Keratinocyte (primary cell): ENCODE data around the gene PRKCE. TPM values are rescaled to one million over a fixed set of nuclear protein-coding genes. Genes with fewer than 3 reads are reported as not detected.

Experiments used
- DNase-seq: peaks from one replicate; pipeline ENCODE4 v3.0.0-alpha.2; 2011; ENCODE audit warnings: low read depth, missing footprints, low spot score
- FAIRE-seq: peaks from 2 replicates; lab custom pipeline; 2011; peaks lifted over from hg19 to GRCh38; lab: Jason Lieb, UNC
- H2AFZ ChIP-seq: 2 replicates; pipeline ENCODE4 v1.6.0; 2012; ENCODE audit warnings: low read length, control low read depth, inconsistent platforms; ENCODE audit not compliant: control insufficient read depth
- H3K27ac ChIP-seq: 2 replicates; pipeline ENCODE4 v1.5.1; 2011; ENCODE audit warnings: low read length; ENCODE audit not compliant: control insufficient read depth, insufficient read depth
- H3K27me3 ChIP-seq: 3 replicates; pipeline ENCODE4 v1.6.0; 2011; ENCODE audit warnings: low read length; ENCODE audit not compliant: control insufficient read depth, insufficient read depth; ENCODE audit errors: extremely low read depth
- H3K36me3 ChIP-seq, 2 experiments: 2 replicates in 1 of 2; 3 replicates in 1 of 2; pipeline ENCODE4 v1.5.1; 2011; ENCODE audit warnings: low read length in 2 of 2, mild to moderate bottlenecking in 1 of 2; ENCODE audit not compliant: control insufficient read depth in 2 of 2, insufficient read depth in 2 of 2; ENCODE audit errors: extremely low read depth in 1 of 2
- H3K4me1 ChIP-seq: 3 replicates; pipeline ENCODE4 v1.5.1; 2011; ENCODE audit warnings: low read length; ENCODE audit not compliant: control insufficient read depth, insufficient read depth; ENCODE audit errors: extremely low read depth
- H3K4me2 ChIP-seq: 3 replicates; pipeline ENCODE4 v1.6.0; 2011; ENCODE audit warnings: low read depth, low read length; ENCODE audit not compliant: control insufficient read depth, insufficient read depth; ENCODE audit errors: extremely low read depth
- H3K4me3 ChIP-seq, 3 experiments: fragments of 200-600 bp in 1 of 3; sonication (generic) in 1 of 3; 2 replicates in 2 of 3; 3 replicates in 1 of 3; pipeline ENCODE4 v1.5.1; 2011 to 2016; ENCODE audit warnings: low read length in 3 of 3, mild to moderate bottlenecking in 3 of 3, control low read depth in 2 of 3, inconsistent platforms in 1 of 3, low read depth in 1 of 3, mixed read lengths in 1 of 3, mixed run types in 1 of 3, moderate library complexity in 1 of 3; ENCODE audit not compliant: control insufficient read depth in 2 of 3, insufficient read depth in 2 of 3; ENCODE audit errors: extremely low read depth in 1 of 3
- H3K79me2 ChIP-seq: 2 replicates; pipeline ENCODE4 v1.6.0; 2012; ENCODE audit warnings: low read length; ENCODE audit not compliant: control insufficient read depth, insufficient read depth
- H3K9ac ChIP-seq: 3 replicates; pipeline ENCODE4 v1.6.0; 2011; ENCODE audit warnings: low read length; ENCODE audit not compliant: control insufficient read depth, insufficient read depth; ENCODE audit errors: extremely low read depth
- H3K9me1 ChIP-seq: 3 replicates; pipeline ENCODE4 v1.6.0; 2011; ENCODE audit warnings: low read length; ENCODE audit not compliant: control insufficient read depth, insufficient read depth; ENCODE audit errors: extremely low read depth
- H3K9me3 ChIP-seq: 2 replicates; pipeline ENCODE4 v1.5.1; 2012; ENCODE audit warnings: low read depth, low read length; ENCODE audit not compliant: control insufficient read depth
- H4K20me1 ChIP-seq: 3 replicates; pipeline ENCODE4 v1.6.0; 2011; ENCODE audit warnings: low read length; ENCODE audit not compliant: control insufficient read depth, insufficient read depth; ENCODE audit errors: extremely low read depth
- EZH2 ChIP-seq: IDR thresholded peaks from one replicate; pipeline ENCODE4 v1.6.1; 2012; ENCODE audit warnings: inconsistent platforms, mild to moderate bottlenecking, low read length, moderate library complexity
- dilution Hi-C: fragments of 300-500 bp; cut with MboI; formaldehyde crosslinking; loops from one replicate; pipeline ENCODE4 v1.7.0; 2020; ENCODE audit warnings: low sequenced_read_pairs; ENCODE audit not compliant: extremely low pct_ligation_motif_present
- polyA plus RNA-seq, 5 experiments: library from polyadenylated mRNA; depleted of rRNA in 3 of 5; stranded (reverse) in 3 of 5; stranded (forward) in 1 of 5; unstranded in 1 of 5; fragments of >200 nt; gene quantifications; 1 replicate in 1 of 5; 2 replicates in 3 of 5; 3 replicates in 1 of 5; pipeline versions ENCODE4 v1.2.1 to v1.2.3, GENCODE V29; 2011 to 2012; ENCODE audit warnings: missing spikeins in 2 of 5, low read depth in 1 of 5, low replicate concordance in 1 of 5
- TF ChIP-seq, protein P1 (sequence below), 3 experiments: IDR thresholded peaks in 1 of 3; conservative IDR thresholded peaks in 1 of 3; optimal IDR thresholded peaks in 1 of 3; 2 replicates in 2 of 3; 3 replicates in 1 of 3; pipeline versions ENCODE3 to v1.5.1; 2011; ENCODE audit warnings: low read length in 3 of 3, mild to moderate bottlenecking in 3 of 3, moderate library complexity in 2 of 3, control low read depth in 1 of 3, inconsistent platforms in 1 of 3; ENCODE audit not compliant: insufficient read depth in 2 of 3; ENCODE audit errors: extremely low read depth in 1 of 3

Gene PRKCE
- polyA plus RNA-seq, 1 donor (not counting 4 experiments of a cell fraction or from before 2014, with no cell fraction given): 2.0 TPM

DNA sequence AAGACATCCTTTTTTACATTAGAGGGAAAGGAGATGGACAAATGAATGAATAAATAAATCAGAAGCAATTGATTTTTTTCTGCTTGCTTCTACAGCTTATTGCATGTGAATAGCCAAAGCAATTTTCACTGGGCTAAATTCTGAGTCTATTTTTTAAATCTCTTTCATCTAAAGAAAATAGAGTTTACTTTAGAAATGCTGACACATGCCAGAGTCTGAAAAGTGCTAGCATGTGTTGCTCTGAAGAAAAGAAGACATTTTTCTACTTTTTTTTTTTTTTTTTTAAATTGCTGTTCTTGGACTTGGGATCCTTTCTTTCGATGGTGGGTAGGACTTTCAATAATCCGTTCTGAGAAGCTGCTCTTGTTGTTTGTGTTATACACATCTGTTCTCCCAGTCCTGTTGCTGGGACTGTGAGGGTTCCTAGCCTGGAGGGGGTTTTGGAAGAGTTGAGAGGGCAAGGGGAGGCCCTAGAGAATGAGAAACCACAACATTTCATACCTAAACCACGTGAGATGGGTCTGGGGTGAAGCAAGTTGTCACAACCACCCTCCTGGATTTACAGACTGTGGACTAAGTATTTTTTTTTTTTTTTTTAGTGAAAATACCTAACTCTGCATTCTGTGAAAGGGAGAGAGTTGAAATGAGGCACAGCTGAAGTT, 193.5 kb downstream of the PRKCE start:
- Histone ChIP-seq H2AFZ (no peak overlapping the region), H3K4me2 (no peak overlapping the region), H3K79me2 (no peaks in the 10 kb centered on the region), H3K9ac (no peak overlapping the region), H4K20me1 (no peaks in the 10 kb centered on the region), H3K4me1 (peaks cover 11% of the 10 kb centered on the region), H3K9me3 (no peaks in the 10 kb centered on the region), H3K27ac (no peak overlapping the region), H3K27me3 (no peaks in the 10 kb centered on the region), H3K36me3 (no peaks in the 10 kb centered on the region), H3K9me1 (no peaks in the 10 kb centered on the region), H3K4me3 (no peak overlapping the region)
- FAIRE-seq: no peak
- TF ChIP-seq, protein P1, sequence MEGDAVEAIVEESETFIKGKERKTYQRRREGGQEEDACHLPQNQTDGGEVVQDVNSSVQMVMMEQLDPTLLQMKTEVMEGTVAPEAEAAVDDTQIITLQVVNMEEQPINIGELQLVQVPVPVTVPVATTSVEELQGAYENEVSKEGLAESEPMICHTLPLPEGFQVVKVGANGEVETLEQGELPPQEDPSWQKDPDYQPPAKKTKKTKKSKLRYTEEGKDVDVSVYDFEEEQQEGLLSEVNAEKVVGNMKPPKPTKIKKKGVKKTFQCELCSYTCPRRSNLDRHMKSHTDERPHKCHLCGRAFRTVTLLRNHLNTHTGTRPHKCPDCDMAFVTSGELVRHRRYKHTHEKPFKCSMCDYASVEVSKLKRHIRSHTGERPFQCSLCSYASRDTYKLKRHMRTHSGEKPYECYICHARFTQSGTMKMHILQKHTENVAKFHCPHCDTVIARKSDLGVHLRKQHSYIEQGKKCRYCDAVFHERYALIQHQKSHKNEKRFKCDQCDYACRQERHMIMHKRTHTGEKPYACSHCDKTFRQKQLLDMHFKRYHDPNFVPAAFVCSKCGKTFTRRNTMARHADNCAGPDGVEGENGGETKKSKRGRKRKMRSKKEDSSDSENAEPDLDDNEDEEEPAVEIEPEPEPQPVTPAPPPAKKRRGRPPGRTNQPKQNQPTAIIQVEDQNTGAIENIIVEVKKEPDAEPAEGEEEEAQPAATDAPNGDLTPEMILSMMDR (optimal IDR thresholded peaks at IDR 0.05 in 1 of 3, IDR thresholded peaks at IDR 0.05 in 1 of 3, conservative IDR thresholded peaks at IDR 0.05 in 1 of 3; ENCODE audit: extremely low read depth in 1 of 3, insufficient read depth in 2 of 3, low read length in 3 of 3): no peak
- no peak for TF ChIP-seq EZH2
- no peak for DNase-seq
- dilution Hi-C loops: no loop called here

DNA sequence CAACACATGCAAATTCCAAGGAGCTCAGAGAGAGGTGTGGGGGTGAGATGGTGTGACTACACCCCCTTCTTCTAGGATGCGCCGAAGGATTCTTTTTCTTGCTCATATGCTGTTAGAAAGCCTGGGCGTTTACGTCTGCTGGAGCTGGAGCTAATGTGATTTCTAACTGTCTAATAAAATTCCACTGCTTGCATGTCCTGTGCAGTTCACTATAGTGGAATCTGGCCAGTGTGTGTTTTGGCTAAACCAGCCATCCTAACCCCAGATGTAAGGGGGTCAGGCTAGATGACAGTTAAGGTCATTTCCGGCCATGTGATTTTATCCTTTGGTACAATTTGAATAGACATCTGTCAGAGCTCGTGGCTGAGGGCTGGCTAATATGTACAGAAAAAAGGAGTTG, 194.1 kb downstream of the PRKCE start:
- Histone ChIP-seq H3K9ac (no peak overlapping the region), H3K4me3 (no peak overlapping the region), H3K79me2 (no peaks in the 10 kb centered on the region), H4K20me1 (no peaks in the 10 kb centered on the region), H3K4me2 (no peak overlapping the region), H3K9me1 (no peaks in the 10 kb centered on the region), H3K4me1 (peaks cover 18% of the 10 kb centered on the region), H3K36me3 (no peaks in the 10 kb centered on the region), H3K27me3 (no peaks in the 10 kb centered on the region), H3K27ac (no peak overlapping the region), H2AFZ (no peak overlapping the region), H3K9me3 (no peaks in the 10 kb centered on the region)
- dilution Hi-C loops: no loop called here
- TF ChIP-seq, protein P1 (optimal IDR thresholded peaks at IDR 0.05 in 1 of 3, IDR thresholded peaks at IDR 0.05 in 1 of 3, conservative IDR thresholded peaks at IDR 0.05 in 1 of 3; ENCODE audit: extremely low read depth in 1 of 3, insufficient read depth in 2 of 3, low read length in 3 of 3): no peak
- no peak for TF ChIP-seq EZH2
- DNase-seq: no peak
- no peak for FAIRE-seq
